ENCODE measurements around the gene TTC12.

Gene TTC12

GRCh38 chr11:113397821-113398220 is 83.4 kb downstream of the TTC12 start:
- no peak for DNase-seq (ENCODE audit: low read depth, low spot score)
- TF ChIP-seq CTCF (IDR thresholded peaks at IDR 0.05; ENCODE audit: low read depth, low read length), result no peak
- in situ Hi-C loops (cut with HindIII; ENCODE audit: low sequenced_read_pairs), result no loop called here
- no peak overlapping the region for H3K4me3 ChIP-seq (ENCODE audit: low read depth, low read length)

GRCh38 chr11:113398669-113399430 is 84.5 kb downstream of the TTC12 start:
- in situ Hi-C loops (cut with HindIII; ENCODE audit: low sequenced_read_pairs), result no loop called here
- TF ChIP-seq CTCF (IDR thresholded peaks at IDR 0.05; ENCODE audit: low read depth, low read length), result no peak
- no peak for DNase-seq (ENCODE audit: low read depth, low spot score)
- H3K4me3 ChIP-seq (ENCODE audit: low read depth, low read length), result no peak overlapping the region

GRCh38 chr11:113400631-113401230 is 86.3 kb downstream of the TTC12 start:
- H3K4me3 ChIP-seq (ENCODE audit: low read depth, low read length), result no peak overlapping the region
- no peak for TF ChIP-seq CTCF (IDR thresholded peaks at IDR 0.05; ENCODE audit: low read depth, low read length)
- in situ Hi-C loops (cut with HindIII; ENCODE audit: low sequenced_read_pairs), result no loop called here
- no peak for DNase-seq (ENCODE audit: low read depth, low spot score)

GRCh38 chr11:113401718-113402117 is 87.3 kb downstream of the TTC12 start:
- no peak overlapping the region for H3K4me3 ChIP-seq (ENCODE audit: low read depth, low read length)
- in situ Hi-C loops (cut with HindIII; ENCODE audit: low sequenced_read_pairs), result no loop called here
- no peak for DNase-seq (ENCODE audit: low read depth, low spot score)

GRCh38 chr11:113404859-113405430 is 90.6 kb downstream of the TTC12 start:
- DNase-seq (ENCODE audit: low read depth, low spot score), result no peak
- in situ Hi-C loops (cut with HindIII; ENCODE audit: low sequenced_read_pairs), result no loop called here
- no peak overlapping the region for H3K4me3 ChIP-seq (ENCODE audit: low read depth, low read length)
- TF ChIP-seq CTCF (IDR thresholded peaks at IDR 0.05; ENCODE audit: low read depth, low read length), result no peak

More at GRCh38 chr11:113401718-113402117, 87.3 kb downstream of the TTC12 start:
- no peak for TF ChIP-seq CTCF (IDR thresholded peaks at IDR 0.05; ENCODE audit: low read depth, low read length)

- H3K4me3 ChIP-seq (ENCODE audit: low read depth, low read length), result no peak overlapping the region
- in situ Hi-C loops (cut with HindIII; ENCODE audit: low sequenced_read_pairs), result no loop called here
- no peak for DNase-seq (ENCODE audit: low read depth, low spot score)
- TF ChIP-seq CTCF (IDR thresholded peaks at IDR 0.05; ENCODE audit: low read depth, low read length), result no peak
These were observed 91.5 kb downstream of the TTC12 start for GRCh38 chr11:113405724-113406478.
